Pancreas (tissue), 10 donors: ENCODE results near the gene SYNGR1. TPM values are rescaled to one million over a fixed set of nuclear protein-coding genes. Genes with fewer than 3 reads are reported as not detected.

ENCODE experiments used
- ATAC-seq, 4 donors: fragments of 200-7000 bp; cut with Tn5 transposase; one replicate each; pipeline versions ENCODE4 v1.8.0 to v1.9.1; 2020; ENCODE audit warnings: mild to moderate bottlenecking in 4 of 4, moderate library complexity in 4 of 4
- DNase-seq, 6 donors: peaks; one replicate each; pipeline ENCODE4 v3.0.0-alpha.2; 2020
- FAIRE-seq: peaks from 2 replicates; lab custom pipeline; 2012; peaks lifted over from hg19 to GRCh38; lab: Jason Lieb, UNC
- H3K27ac ChIP-seq, 4 donors: fragments of 200-600 bp; sonication (generic); 1 replicate in 3 of 4; 2 replicates in 1 of 4; pipeline versions ENCODE4 v1.5.0 to v1.8.0; 2020
- H3K27me3 ChIP-seq, 4 donors: fragments of 200-600 bp; one replicate each; pipeline ENCODE4 v1.8.0; 2021
- H3K36me3 ChIP-seq, 3 donors: fragments of 200-600 bp; sonication (generic) in 1 of 3; one replicate each; pipeline versions ENCODE4 v1.5.0 to v1.8.0; 2020 to 2021
- H3K4me1 ChIP-seq, 3 donors: fragments of 200-600 bp; one replicate each; pipeline ENCODE4 v1.8.0; 2021
- H3K4me3 ChIP-seq, 4 donors: fragments of 200-600 bp; sonication (generic) in 2 of 4; one replicate each; pipeline versions ENCODE4 v1.5.0 to v1.8.0; 2020 to 2021
- H3K9me3 ChIP-seq, 4 donors: fragments of 200-600 bp; one replicate each; pipeline ENCODE4 v1.8.0; 2021
- CTCF ChIP-seq, 4 donors: fragments of 200-600 bp; sonication (generic) in 3 of 4; IDR thresholded peaks; one replicate each; pipeline versions ENCODE4 v1.5.0 to v1.8.0; 2021; ENCODE audit warnings: antibody characterized with exemption in 4 of 4
- WGBS, 2 donors: extraction: QIAGEN DNeasy Blood & Tissue Kit; methylation state at CpG; one replicate each; pipeline ENCODE4 v1.1.7; 2013; 5-methylcytosine and 5-hydroxymethylcytosine counted together
- intact Hi-C, 3 donors: fragments of 100-400 bp; cut with DNase I; formaldehyde crosslinking; loops; one replicate each; pipeline versions ENCODE4 v1.11.1 to v1.14.2; 2022
- polyA plus RNA-seq, 2 donors: library from polyadenylated mRNA; stranded (reverse); fragments of 200-250 nt; gene quantifications; one replicate each; pipeline ENCODE4 v1.2.3, GENCODE V29; 2013
- total RNA-seq, 6 donors: library from RNA; stranded (reverse); fragmentation: NEBNext Ultra II Directional in 4 of 6; extraction: Animal tissue kit (Norgen Biotek cat#: 25700) in 4 of 6; gene quantifications; one replicate each; pipeline versions ENCODE4 v1.2.1 to v1.2.4, GENCODE V29; 2021 to 2023
- donor health status: healthy with polysubstance abuse.
- donor health status: DM: no; HTN: no; CAD: no; lungs with moderate emphysema.
- donor health status: DM: no; HTN: no; CAD: no.
- donor health status: control.
- donor health status: control.
- donor health status: Bipolar disorder and iron deficiency.
- donor health status: DM: yes; HTN: yes; CAD: no.
- donor health status: DM: no; HTN: no; CAD: no.
- donor health status: DM: no; HTN: no; CAD: no.
- donor health status: DM: yes; HTN: yes; CAD: no.

SYNGR1 gene
- total and polyA plus RNA-seq, 8 donors: 12.2 to 26.8 (median 16.5) TPM

GRCh38 chr22:39308614-39309363 lies 41.0 kb upstream of the SYNGR1 start:
- no peak overlapping the region for H3K4me3 ChIP-seq
- H3K27me3 ChIP-seq: no peaks in the 10 kb centered on the region
- no peak for TF ChIP-seq CTCF (IDR thresholded peaks at IDR 0.05)
- DNase-seq (peak in 2 of 6 donors; percentile 40 to 45), FAIRE-seq (no peak), ATAC-seq (peak in 2 of 4 donors; percentile 8 to 23)
- H3K4me1 ChIP-seq: no peaks in the 10 kb centered on the region
- H3K36me3 ChIP-seq: peaks cover 6 to 22% (median 13%) of the 10 kb centered on the region in 3 donors
- H3K27ac ChIP-seq: no peak overlapping the region
- 66 to 67% methylated on average over 24 of the region's 24 CpGs for WGBS, 2 donors
- H3K9me3 ChIP-seq: no peaks in the 10 kb centered on the region
- intact Hi-C loops: loop anchor here in 2 of 3 donors (10.0 kb wide), 2 partner anchors 64 to 134 kb away; partner anchors contain the start of gene PDGFB (in 1 of the 2)

DNA sequence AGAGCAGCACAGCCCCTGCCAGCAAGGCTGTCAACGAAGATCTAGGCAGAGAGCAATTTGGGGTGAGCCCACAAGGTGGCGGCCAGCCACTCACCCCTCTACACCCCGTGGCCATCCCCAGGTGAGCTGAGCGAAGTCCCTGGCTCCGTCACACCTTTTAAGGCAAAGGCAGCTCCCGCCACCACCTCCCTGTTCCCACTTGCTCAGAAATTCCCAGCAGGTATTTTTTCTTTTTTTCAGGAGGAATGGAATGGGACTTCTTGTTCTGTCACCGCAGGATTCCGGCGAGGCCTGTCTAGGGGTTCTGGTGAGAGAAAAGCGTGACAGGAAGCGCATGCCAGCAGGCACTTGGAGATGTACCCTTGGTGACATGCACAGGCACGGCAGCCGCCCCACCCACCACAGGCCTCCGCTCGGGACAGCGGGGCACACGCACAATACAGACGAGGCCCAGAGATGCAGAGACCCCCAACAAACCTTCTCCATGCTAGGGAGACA lies 40.4 kb upstream of the SYNGR1 start:
- Histone ChIP-seq H3K27ac (no peak overlapping the region), H3K9me3 (no peaks in the 10 kb centered on the region), H3K4me1 (peaks cover 0 to 3% (median 2%) of the 10 kb centered on the region in 3 donors), H3K27me3 (no peaks in the 10 kb centered on the region), H3K36me3 (peaks cover 9 to 28% (median 19%) of the 10 kb centered on the region in 3 donors), H3K4me3 (no peak overlapping the region)
- peak in 1 of 6 donors; percentile 52 for DNase-seq
- no peak for TF ChIP-seq CTCF (IDR thresholded peaks at IDR 0.05)
- ATAC-seq: no peak
- FAIRE-seq: no peak
- intact Hi-C loops: loop anchor here in 2 of 3 donors (10.0 kb wide), 2 partner anchors 65 to 135 kb away; partner anchors contain the start of gene PDGFB (in 1 of the 2)
- WGBS, 2 donors: 79 to 82% methylated on average over 18 of the region's 18 CpGs

GRCh38 chr22:39309881-39310714 lies 39.7 kb upstream of the SYNGR1 start:
- Histone ChIP-seq H3K36me3 (peaks cover 16 to 35% (median 26%) of the 10 kb centered on the region in 3 donors), H3K4me1 (peaks cover 0 to 10% (median 9%) of the 10 kb centered on the region in 3 donors), H3K4me3 (no peak overlapping the region), H3K27ac (peak overlapping the region in 1 of 4 donors; percentile 9), H3K9me3 (no peaks in the 10 kb centered on the region), H3K27me3 (no peaks in the 10 kb centered on the region)
- FAIRE-seq (no peak), DNase-seq (peak in 1 of 6 donors; percentile 34), ATAC-seq (peak in 1 of 4 donors; percentile 2)
- TF ChIP-seq CTCF (IDR thresholded peaks at IDR 0.05): no peak
- WGBS, 2 donors: 72 to 75% methylated on average over 16 of the region's 16 CpGs
- intact Hi-C loops: loop anchor here (2.0 to 10.0 kb wide), 5 partner anchors 65 to 215 kb away; partner anchors contain the start of genes ATF4 (in 1 of the 3) and PDGFB (in 1 of the 3)

GRCh38 chr22:39311592-39312400 lies 38.0 kb upstream of the SYNGR1 start:
- Histone ChIP-seq H3K4me3 (no peak overlapping the region), H3K27ac (no peak overlapping the region), H3K27me3 (no peaks in the 10 kb centered on the region), H3K36me3 (peaks cover 21 to 50% (median 39%) of the 10 kb centered on the region in 3 donors), H3K9me3 (no peaks in the 10 kb centered on the region), H3K4me1 (peaks cover 0 to 25% (median 22%) of the 10 kb centered on the region in 3 donors)
- WGBS, 2 donors: 88 to 94% methylated on average over 19 of the region's 19 CpGs
- TF ChIP-seq CTCF (IDR thresholded peaks at IDR 0.05): no peak
- intact Hi-C loops: loop anchor here in 2 of 3 donors (2.0 to 10.0 kb wide), 3 partner anchors 141 to 213 kb away; partner anchors contain the start of gene ATF4 (in 1 of the 2)
- ATAC-seq (peak in 1 of 4 donors; percentile 1), DNase-seq (peak in 2 of 6 donors; percentile 43 to 81), FAIRE-seq (no peak)
